ENCODE measurements around the gene RPS14. TPM values are rescaled to one million over a fixed set of nuclear protein-coding genes. Genes with fewer than 3 reads are reported as not detected.
"Not testable (repeated sequence)": the region's sequence is repeated elsewhere in the genome, so short reads cannot be mapped to it uniquely, and the experiment has no call there.

Gene RPS14
- total RNA-seq, 1 experiment from 2014 or later: 2,031 TPM

- no peak for DNase-seq
- no peaks in the 10 kb centered on the region for H3K36me3 ChIP-seq (ENCODE audit: low read depth, low read length)
- no peak overlapping the region for H3K9ac ChIP-seq (ENCODE audit: low read length)
- no peaks in the 10 kb centered on the region for H3K27me3 ChIP-seq (ENCODE audit: low read length)
- no TSS peak for BruUV-seq (replicated peaks)
- ATAC-seq: no peak
- H3K4me1 ChIP-seq (ENCODE audit: insufficient read depth, low read length): peaks cover 7% of the 10 kb centered on the region
- intact Hi-C loops (cut with micrococcal nuclease): no loop called here
- no peak for TF ChIP-seq EZH2 (IDR thresholded peaks at IDR 0.05; ENCODE audit: low read length, unreplicated experiment)
- no peak for TF ChIP-seq CTCF (conservative IDR thresholded peaks at IDR 0.05; ENCODE audit: low read depth, low read length)
- TF ChIP-seq EZH2phosphoT487 (IDR thresholded peaks at IDR 0.05; ENCODE audit: borderline replicate concordance, low read length): no peak
- H3K9me2 ChIP-seq (replicated peaks; ENCODE audit: low read length): no peaks in the 10 kb centered on the region
- ChIA-PET CTCF (no interaction called here), POLR2A (ENCODE audit: unreplicated experiment) (no interaction called here)
- H2AFZ ChIP-seq (ENCODE audit: low read length): no peak overlapping the region
- H4K20me1 ChIP-seq (ENCODE audit: low read length): no peaks in the 10 kb centered on the region
- H3K9me3 ChIP-seq (ENCODE audit: low read length): no peaks in the 10 kb centered on the region
- no peak overlapping the region for H3K27ac ChIP-seq (ENCODE audit: low read length)
- H3F3A ChIP-seq (ENCODE audit: low read length, unreplicated experiment): no peaks in the 10 kb centered on the region
- H3K4me3 ChIP-seq (ENCODE audit: low read length): no peak overlapping the region
- no peak overlapping the region for H3K4me2 ChIP-seq (ENCODE audit: low read length)
- peaks cover 10% of the 10 kb centered on the region for H3K79me2 ChIP-seq (ENCODE audit: low read length)
These were observed 32.5 kb upstream of the RPS14 start for GRCh38 chr5:150481972-150482406.

- no TSS peak for BruUV-seq (replicated peaks)
- Histone ChIP-seq H2AFZ (ENCODE audit: low read length) (no peak overlapping the region), H4K20me1 (ENCODE audit: low read length) (no peaks in the 10 kb centered on the region), H3K27ac (ENCODE audit: low read length) (no peak overlapping the region), H3F3A (ENCODE audit: low read length, unreplicated experiment) (no peaks in the 10 kb centered on the region), H3K9me3 (ENCODE audit: low read length) (no peaks in the 10 kb centered on the region), H3K27me3 (ENCODE audit: low read length) (no peaks in the 10 kb centered on the region), H3K4me2 (ENCODE audit: low read length) (no peak overlapping the region), H3K9me2 (replicated peaks; ENCODE audit: low read length) (no peaks in the 10 kb centered on the region), H3K4me1 (ENCODE audit: insufficient read depth, low read length) (peaks cover 5% of the 10 kb centered on the region; the same call in 1 of the 2 replicates), H3K79me2 (ENCODE audit: low read length) (peaks cover 7% of the 10 kb centered on the region), H3K4me3 (ENCODE audit: low read length) (no peak overlapping the region), H3K9ac (ENCODE audit: low read length) (no peak overlapping the region), H3K36me3 (ENCODE audit: low read depth, low read length) (no peaks in the 10 kb centered on the region)
- DNase-seq (no peak), ATAC-seq (no peak)
- POLR2A ChIA-PET (ENCODE audit: unreplicated experiment): no interaction called here
- TF ChIP-seq EZH2phosphoT487 (IDR thresholded peaks at IDR 0.05; ENCODE audit: borderline replicate concordance, low read length) (no peak), EZH2 (IDR thresholded peaks at IDR 0.05; ENCODE audit: low read length, unreplicated experiment) (no peak), CTCF (conservative IDR thresholded peaks at IDR 0.05; ENCODE audit: low read depth, low read length) (no peak)
- CTCF ChIA-PET: no interaction called here
- intact Hi-C loops (cut with micrococcal nuclease): no loop called here
These were observed 32.1 kb upstream of the RPS14 start for GRCh38 chr5:150481708-150481965.

GRCh38 chr5:150479416-150479815 is 29.9 kb upstream of the RPS14 start:
- no peak overlapping the region for H3K4me3 ChIP-seq (ENCODE audit: low read length)
- H3F3A ChIP-seq (ENCODE audit: low read length, unreplicated experiment): no peaks in the 10 kb centered on the region
- no peak overlapping the region for H3K27ac ChIP-seq (ENCODE audit: low read length)
- H2AFZ ChIP-seq (ENCODE audit: low read length): no peak overlapping the region
- BruUV-seq (replicated peaks): no TSS peak
- H3K27me3 ChIP-seq (ENCODE audit: low read length): no peaks in the 10 kb centered on the region
- no peaks in the 10 kb centered on the region for H3K4me1 ChIP-seq (ENCODE audit: insufficient read depth, low read length)
- TF ChIP-seq EZH2phosphoT487 (IDR thresholded peaks at IDR 0.05; ENCODE audit: borderline replicate concordance, low read length) (no peak), EZH2 (IDR thresholded peaks at IDR 0.05; ENCODE audit: low read length, unreplicated experiment) (no peak), CTCF (conservative IDR thresholded peaks at IDR 0.05; ENCODE audit: low read depth, low read length) (no peak)
- no peak overlapping the region for H3K9ac ChIP-seq (ENCODE audit: low read length)
- no peak overlapping the region for H3K4me2 ChIP-seq (ENCODE audit: low read length)
- DNase-seq (no peak), ATAC-seq (no peak)
- H3K36me3 ChIP-seq (ENCODE audit: low read depth, low read length): no peaks in the 10 kb centered on the region
- H3K9me3 ChIP-seq (ENCODE audit: low read length): no peaks in the 10 kb centered on the region
- POLR2A ChIA-PET (ENCODE audit: unreplicated experiment): interaction anchor here (0.6 kb wide), 2 partner anchors 8 to 497 kb away, joined by 3 to 32 read pairs; no protein-coding TSS in a partner anchor
- CTCF ChIA-PET: no interaction called here
- no peaks in the 10 kb centered on the region for H3K9me2 ChIP-seq (replicated peaks; ENCODE audit: low read length)
- H4K20me1 ChIP-seq (ENCODE audit: low read length): no peaks in the 10 kb centered on the region
- intact Hi-C loops (cut with micrococcal nuclease): no loop called here
- no peaks in the 10 kb centered on the region for H3K79me2 ChIP-seq (ENCODE audit: low read length)

- H3K36me3 ChIP-seq (ENCODE audit: low read depth, low read length); DNase-seq; CTCF ChIA-PET; H3K4me2 ChIP-seq (ENCODE audit: low read length); intact Hi-C loops (cut with micrococcal nuclease); H3K27ac ChIP-seq (ENCODE audit: low read length); H3F3A ChIP-seq (ENCODE audit: low read length, unreplicated experiment); H3K4me3 ChIP-seq (ENCODE audit: low read length); H3K9me3 ChIP-seq (ENCODE audit: low read length); H3K9me2 ChIP-seq (replicated peaks; ENCODE audit: low read length); ATAC-seq; POLR2A ChIA-PET (ENCODE audit: unreplicated experiment); H3K79me2 ChIP-seq (ENCODE audit: low read length); H2AFZ ChIP-seq (ENCODE audit: low read length); BruUV-seq (replicated peaks); H4K20me1 ChIP-seq (ENCODE audit: low read length); H3K9ac ChIP-seq (ENCODE audit: low read length); H3K27me3 ChIP-seq (ENCODE audit: low read length): not testable (repeated sequence)
- peaks cover 16% of the 10 kb centered on the region for H3K4me1 ChIP-seq (ENCODE audit: insufficient read depth, low read length)
These were observed 27.0 kb upstream of the RPS14 start for GRCh38 chr5:150476568-150476967.

Data from PC-3 (cell line).